OCI-M2 (cell line): ENCODE data around the gene LDAF1.
"Not testable (repeated sequence)": the region's sequence is repeated elsewhere in the genome, so short reads cannot be mapped to it uniquely, and the experiment has no call there.

ENCODE experiments used
- DNase-seq: peaks from one replicate; lab custom pipeline; 2025; ENCODE audit not compliant: unreplicated experiment; lab: John Stamatoyannopoulos, UW

LDAF1 gene

DNA sequence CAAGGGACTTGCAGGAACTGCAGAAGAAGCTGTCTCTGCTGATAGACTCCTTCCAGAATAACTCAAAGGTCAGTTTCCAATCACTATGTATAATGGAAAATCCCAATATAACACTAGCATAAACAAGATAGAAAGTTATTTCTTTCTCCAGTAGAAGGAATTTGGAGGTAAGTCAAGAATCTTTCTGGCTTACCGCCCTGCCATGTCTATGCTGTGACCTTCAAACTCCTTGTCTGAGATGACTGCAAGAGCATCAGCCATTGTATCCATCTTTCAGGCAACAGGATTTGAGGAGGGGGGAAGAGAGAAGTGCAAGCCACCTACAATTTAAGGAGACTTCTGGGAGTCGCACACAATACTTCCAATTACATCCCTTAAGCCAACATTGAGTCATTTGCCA, 2.7 kb downstream of the LDAF1 start:
- no peak for DNase-seq

- DNase-seq = no peak
Observed at GRCh38 chr16:21162661-21163151, 4.2 kb downstream of the LDAF1 start.

DNA sequence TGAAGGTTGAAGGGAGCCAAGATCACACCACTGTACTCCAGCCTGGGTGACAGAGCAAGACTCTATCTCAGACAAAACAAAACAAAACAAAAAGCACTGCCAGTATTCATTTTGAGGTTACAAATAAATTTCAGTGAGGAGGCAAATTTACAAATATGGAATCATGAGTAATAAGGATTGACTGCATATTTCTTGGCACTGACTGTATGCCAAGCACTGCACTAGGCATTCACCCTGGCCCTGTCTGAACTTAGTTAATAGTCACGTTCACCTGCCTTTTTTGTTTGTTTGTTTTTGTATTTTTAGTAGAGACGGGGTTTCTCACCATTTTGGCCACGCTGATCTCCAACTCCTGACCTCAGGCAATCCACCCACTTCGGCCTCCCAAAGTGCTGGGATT, 5.1 kb downstream of the LDAF1 start:
- DNase-seq = no peak

GRCh38 chr16:21164521-21165168, 6.2 kb downstream of the LDAF1 start:
- DNase-seq = no peak

DNA sequence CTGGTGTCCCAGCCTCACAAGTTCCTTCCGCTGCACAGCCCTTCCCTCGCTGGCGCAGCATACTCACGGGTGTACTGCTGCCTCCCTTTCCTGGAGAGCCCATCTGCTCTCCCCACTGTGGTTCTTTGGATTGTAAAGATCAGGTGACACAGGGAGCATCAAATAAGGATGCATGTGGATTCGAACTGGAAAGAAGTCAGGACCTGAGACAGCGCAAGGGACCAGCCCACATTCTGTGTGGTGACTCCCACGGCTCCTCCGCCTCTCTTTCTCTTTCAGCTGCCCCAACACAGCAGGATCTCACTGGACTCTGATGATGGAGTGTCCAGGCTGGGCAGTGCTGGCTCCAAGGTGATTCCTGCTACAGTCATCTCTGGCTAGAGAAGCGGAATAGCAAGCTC, 8.1 kb downstream of the LDAF1 start:
- no peak for DNase-seq

- no peak for DNase-seq
Observed at GRCh38 chr16:21167360-21167759, 8.9 kb downstream of the LDAF1 start.

DNA sequence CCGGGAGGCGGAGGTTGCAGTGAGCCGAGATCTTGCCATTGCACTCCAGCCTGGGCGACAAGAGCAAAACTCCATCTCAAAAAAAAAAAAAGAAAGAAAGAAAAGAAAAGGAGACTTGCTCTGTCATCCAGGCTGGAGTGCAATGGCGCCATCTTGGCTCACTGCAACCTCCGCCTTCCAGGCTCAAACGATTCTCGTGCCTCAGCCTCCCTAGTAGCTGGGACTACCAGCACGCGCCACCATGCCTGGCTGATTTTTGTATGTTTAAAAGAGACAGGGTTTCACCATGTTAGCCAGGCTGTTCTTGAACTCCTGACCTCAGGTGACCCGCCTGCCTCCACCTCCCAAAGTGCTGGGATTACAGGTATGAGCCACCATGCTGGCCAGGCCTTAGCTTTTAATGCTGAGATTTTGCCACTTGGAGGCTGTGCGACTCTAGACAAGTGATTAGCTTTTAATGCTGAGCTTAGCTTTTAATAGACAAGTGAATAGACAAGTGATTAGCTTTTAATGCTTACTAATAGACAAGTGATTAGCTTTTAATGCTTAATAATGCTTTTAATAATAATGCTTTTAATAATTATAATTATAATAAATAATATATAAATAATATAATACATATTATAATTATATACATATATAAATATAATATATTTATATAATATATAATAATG, 9.6 kb downstream of the LDAF1 start:
- DNase-seq = no peak

DNA sequence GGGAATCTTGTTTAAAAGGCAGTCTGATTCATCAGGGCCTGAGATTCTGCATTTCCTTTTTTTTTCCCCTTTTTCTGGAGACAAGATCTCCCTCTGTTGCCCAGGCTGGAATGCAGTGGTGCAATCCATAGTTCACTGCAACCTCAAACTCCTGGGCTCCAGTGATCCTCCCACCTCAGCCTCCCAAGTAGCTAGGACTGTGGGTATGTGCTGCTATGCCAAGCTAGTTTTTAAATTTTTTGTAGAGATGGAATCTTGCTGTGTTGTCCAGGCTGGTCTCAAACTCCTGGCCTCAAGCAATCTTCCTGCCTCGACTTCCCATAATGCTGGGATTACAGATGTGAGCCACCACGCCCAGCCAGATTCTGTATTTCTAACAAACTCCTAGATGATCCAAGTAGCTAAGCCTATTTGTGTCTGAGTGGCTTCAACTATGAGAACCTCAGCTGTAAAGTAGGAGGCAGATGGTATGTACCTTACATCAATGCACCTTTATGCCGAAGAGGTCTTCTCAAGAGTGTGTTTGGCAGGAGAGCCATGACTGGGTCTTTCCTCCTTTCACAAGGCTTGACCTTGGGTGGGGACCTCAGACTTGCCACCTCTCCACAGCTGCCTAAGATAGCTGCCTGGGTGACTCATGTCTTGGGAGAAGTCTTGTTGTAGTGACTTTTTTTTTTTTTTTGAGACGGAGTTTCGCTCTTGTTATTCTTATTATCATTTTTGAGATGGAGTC, 10.9 kb downstream of the LDAF1 start:
- no peak for DNase-seq

DNA sequence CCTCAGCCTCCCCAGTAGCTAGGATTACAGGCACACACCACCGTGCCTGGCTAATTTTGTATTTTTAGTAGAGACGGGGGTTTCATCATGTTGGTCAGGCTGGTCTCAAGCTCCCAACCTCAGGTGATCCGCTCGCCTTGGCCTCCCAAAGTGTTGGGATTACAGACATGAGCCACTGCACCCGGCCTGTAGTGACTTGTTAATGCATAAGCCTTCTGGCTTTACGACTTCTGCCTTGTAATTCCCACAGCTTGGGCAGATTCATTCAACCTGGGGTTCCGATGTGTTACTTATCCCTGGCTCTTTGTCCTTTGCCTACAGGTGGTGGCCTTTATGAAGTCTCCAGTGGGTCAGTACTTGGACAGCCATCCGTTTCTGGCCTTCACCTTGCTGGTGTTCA, 11.6 kb downstream of the LDAF1 start:
- DNase-seq = not testable (repeated sequence)

- no peak for DNase-seq
Observed at GRCh38 chr16:21172650-21173049, 14.2 kb downstream of the LDAF1 start.

- no peak for DNase-seq
Observed at GRCh38 chr16:21175397-21175796, 16.9 kb downstream of the LDAF1 start.

DNA sequence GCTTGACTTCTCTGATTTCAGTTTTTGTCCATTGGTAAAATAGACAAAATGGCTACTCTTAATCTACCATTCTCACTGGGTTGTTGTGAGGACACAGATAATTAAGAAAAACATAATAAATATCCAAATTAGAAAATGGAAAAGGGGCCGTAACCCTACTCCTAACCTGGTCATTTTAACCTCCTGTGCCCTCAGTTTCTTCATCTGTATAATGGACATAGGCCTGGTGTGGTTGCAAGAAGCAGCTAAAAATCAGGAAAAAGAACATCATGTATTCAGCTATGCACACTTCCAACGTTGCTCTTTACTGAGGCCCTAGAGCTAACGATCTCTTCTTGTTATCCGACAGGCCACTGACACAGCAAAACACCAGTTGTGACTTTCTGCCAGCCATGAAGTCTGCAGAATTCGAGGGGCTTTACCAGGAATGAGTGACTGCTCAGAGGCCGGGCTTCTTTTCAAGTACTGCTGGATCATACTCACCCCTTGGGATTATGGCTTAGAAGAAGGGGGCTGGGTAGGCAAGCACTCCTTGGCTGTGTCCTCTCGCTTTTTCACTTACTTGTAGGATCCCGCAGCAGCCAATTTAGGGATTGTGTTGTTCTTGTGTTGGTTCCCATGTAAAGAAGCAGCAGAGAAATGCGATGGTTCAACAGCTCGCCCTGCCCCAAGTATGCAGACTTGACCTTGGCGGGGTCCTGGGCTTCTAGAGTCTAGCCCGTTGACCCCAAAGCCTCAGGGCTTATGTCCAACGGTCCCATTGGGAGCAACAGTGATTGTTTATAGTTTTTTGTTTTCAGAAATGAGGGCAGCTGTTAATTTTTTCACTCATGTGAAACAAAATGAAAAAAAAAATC, 20.9 kb downstream of the LDAF1 start:
- no peak for DNase-seq

DNA sequence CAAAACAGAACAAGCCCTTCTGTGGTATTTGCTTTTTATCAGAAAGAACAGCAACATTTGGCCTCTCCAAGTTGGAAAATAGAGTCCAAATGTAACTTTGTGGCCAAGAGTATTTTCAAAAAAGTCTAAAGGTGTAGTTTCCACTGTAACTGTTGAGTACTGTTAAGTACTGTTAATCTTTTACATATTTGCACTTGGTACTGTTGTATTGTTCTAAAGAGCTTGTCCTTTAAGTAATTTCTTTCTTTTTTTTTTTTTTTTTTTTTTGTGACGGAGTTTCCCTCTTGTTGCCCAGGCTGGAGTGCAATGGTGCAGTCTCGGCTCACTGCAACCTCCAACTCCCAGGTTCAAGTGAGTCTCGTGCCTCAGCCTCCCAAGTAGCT, 21.5 kb downstream of the LDAF1 start:
- no peak for DNase-seq

GRCh38 chr16:21183995-21184394, 25.5 kb downstream of the LDAF1 start:
- DNase-seq = no peak

- no peak for DNase-seq
Observed at GRCh38 chr16:21184834-21185233, 26.4 kb downstream of the LDAF1 start.

- DNase-seq = no peak
Observed at GRCh38 chr16:21185659-21186325, 27.3 kb downstream of the LDAF1 start.

DNA sequence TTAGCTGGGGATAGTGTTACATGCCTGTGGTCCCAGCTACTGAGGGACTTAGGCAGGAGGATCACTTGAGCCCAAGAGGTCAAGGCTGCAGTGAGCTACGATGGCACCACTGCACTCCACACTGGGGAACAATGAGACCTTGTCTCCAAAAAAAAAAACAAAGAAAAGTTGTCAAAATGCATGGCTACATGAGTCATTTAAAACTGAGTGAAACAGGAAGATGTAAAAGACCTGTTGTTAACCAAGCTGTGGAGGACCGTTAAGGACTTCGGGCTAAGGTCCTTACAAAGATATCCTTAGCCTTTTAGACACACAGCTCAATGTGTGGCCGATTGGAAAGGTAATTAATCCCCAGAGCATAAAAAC, 27.8 kb downstream of the LDAF1 start:
- DNase-seq = no peak

- no peak for DNase-seq
Observed at GRCh38 chr16:21189311-21189710, 30.8 kb downstream of the LDAF1 start.

DNA sequence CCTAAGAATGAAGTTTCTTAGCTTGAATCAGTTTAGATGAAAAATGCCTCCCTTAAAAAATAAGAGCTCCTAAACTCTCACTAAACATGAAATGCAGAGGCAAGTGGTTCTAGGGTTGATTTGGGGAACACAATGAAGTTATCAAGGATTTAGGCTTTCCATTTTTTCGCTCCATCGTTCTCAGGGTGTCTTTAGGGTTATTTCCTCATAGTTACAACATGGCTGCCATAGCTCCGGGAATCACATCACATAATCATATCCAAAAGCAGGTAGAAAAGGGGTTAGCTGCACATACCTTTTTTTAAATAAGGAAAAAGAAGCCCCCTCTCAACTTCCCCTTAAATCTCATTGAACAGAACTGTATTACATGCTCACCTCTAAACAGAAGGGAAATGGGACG, 31.5 kb downstream of the LDAF1 start:
- no peak for DNase-seq

GRCh38 chr16:21190599-21190998, 32.1 kb downstream of the LDAF1 start:
- no peak for DNase-seq

DNA sequence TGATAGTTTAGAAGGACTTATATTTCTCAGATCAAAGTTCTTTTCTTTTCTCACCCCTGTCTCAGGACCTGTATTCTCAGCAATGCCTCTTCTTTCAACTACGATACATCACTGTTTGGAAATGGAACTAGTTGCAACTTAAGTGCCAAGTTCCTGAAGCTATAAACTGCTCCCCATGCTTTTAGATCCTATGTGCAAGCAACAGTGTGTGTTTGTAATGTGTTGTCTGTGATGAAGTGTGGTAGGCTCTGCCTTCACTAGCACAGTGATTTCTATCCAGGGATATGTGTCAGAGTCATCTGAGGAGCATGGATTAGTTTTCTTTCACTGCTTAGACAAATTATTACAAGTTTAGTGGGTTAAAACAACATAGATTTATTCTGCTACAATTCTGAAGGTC, 34.5 kb downstream of the LDAF1 start:
- DNase-seq = no peak
